Bronchial epithelial cell (primary cell): ENCODE measurements around the gene MYOC. TPM values are rescaled to one million over a fixed set of nuclear protein-coding genes. Genes with fewer than 3 reads are reported as not detected.

Experiments used
- DNase-seq: peaks from one replicate; pipeline ENCODE4 v3.0.0-alpha.2; 2010; ENCODE audit warnings: low read depth
- FAIRE-seq: peaks from 2 replicates; lab custom pipeline; 2011; peaks lifted over from hg19 to GRCh38; lab: Jason Lieb, UNC
- H3K27me3 ChIP-seq: 2 replicates; pipeline ENCODE4 v1.5.1; 2011; ENCODE audit warnings: low read length; ENCODE audit not compliant: control insufficient read depth, insufficient read depth
- H3K36me3 ChIP-seq: 2 replicates; pipeline ENCODE4 v1.5.1; 2011; ENCODE audit warnings: low read length; ENCODE audit not compliant: control insufficient read depth, insufficient read depth
- H3K4me3 ChIP-seq: 2 replicates; pipeline ENCODE4 v1.5.1; 2011; ENCODE audit warnings: mild to moderate bottlenecking, low read depth, low read length, control low read depth
- CTCF ChIP-seq: IDR thresholded peaks from 2 replicates; pipeline ENCODE4 v1.5.1; 2011; ENCODE audit warnings: mild to moderate bottlenecking, moderate library complexity, low read length, control low read depth, inconsistent platforms; ENCODE audit not compliant: insufficient read depth, severe bottlenecking
- total RNA-seq: library from RNA; depleted of rRNA; stranded (reverse); fragments of >200 nt; gene quantifications from 2 replicates; pipeline ENCODE4 v1.2.1, GENCODE V29; 2014

The MYOC gene
- total RNA-seq, 1 donor from 2014 or later: not detected

DNA sequence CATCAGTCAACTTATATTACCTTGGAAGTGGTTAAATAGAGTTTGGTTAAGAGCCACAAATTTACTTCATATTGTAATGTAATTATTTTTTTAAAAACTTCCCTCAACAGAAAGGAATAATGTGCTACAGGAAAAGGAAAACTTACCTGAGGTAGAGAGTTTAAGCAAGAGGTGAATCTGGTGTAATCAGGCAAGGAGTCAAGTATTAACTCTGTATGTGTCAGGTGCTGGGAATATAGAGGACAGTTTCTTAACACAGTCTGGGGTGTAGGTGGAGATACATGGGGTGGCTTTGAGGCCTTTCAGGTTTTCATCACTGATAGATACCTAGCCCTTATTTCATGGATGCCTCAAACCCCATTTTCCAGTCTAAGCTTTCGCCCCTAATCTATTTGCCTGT lies 56.4 kb downstream of the MYOC start:
- DNase-seq (no peak), FAIRE-seq (no peak)
- TF ChIP-seq CTCF: no peak
- Histone ChIP-seq H3K4me3 (no peak overlapping the region), H3K36me3 (peaks cover 6% of the 10 kb centered on the region), H3K27me3 (no peaks in the 10 kb centered on the region)

- FAIRE-seq: no peak
- no peak for DNase-seq
- TF ChIP-seq CTCF: no peak
- Histone ChIP-seq H3K36me3 (peaks cover 8% of the 10 kb centered on the region), H3K27me3 (no peaks in the 10 kb centered on the region), H3K4me3 (no peak overlapping the region)
Observed at GRCh38 chr1:171595324-171595723, 57.2 kb downstream of the MYOC start.

DNA sequence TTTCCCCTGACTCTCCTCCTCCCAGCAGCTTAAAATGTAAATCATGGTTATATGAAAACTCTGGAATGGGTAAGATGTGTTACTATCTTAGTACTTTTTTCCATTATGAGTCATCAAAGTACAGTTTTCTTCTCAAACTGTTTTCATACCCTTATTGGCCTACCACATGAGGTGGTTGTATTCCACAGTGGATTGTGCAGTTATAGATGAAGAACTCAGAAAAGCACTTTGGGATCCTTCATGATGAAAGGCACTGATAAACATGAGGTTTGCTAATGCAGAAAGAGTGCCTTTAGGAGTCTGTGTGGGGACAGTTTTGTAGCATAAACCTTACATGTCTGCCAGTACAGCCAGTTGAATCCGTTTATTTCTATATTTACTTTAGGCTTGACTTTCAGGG lies 62.5 kb downstream of the MYOC start:
- H3K27me3 ChIP-seq: no peaks in the 10 kb centered on the region

DNA sequence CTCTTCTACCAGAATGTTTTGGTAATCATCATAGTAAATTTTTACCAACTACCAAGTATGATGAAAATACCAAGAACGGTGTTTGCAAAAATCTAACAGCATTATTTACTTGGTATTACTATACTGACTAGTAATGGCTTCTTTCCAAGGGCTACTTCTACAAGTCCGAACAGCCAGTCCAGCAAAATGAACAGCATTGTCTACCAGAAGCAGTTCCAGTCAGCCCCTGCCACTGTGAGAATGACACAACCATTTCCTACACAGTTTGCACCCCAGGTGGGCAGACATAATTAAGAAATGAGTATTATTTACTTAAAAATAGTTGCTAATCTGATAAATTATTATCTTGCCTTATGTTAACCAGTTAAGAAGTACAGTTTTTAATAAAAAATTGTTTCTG lies 64.3 kb downstream of the MYOC start:
- H3K4me3 ChIP-seq: no peak overlapping the region
- H3K36me3 ChIP-seq: peaks cover 23% of the 10 kb centered on the region
- FAIRE-seq: no peak
- no peaks in the 10 kb centered on the region for H3K27me3 ChIP-seq
- DNase-seq: no peak
- no peak for TF ChIP-seq CTCF

More for the DNA sequence above, 62.5 kb downstream of the MYOC start:
- DNase-seq (no peak), FAIRE-seq (no peak)
- Histone ChIP-seq H3K36me3 (peaks cover 21% of the 10 kb centered on the region), H3K4me3 (no peak overlapping the region)
- TF ChIP-seq CTCF: no peak

DNA sequence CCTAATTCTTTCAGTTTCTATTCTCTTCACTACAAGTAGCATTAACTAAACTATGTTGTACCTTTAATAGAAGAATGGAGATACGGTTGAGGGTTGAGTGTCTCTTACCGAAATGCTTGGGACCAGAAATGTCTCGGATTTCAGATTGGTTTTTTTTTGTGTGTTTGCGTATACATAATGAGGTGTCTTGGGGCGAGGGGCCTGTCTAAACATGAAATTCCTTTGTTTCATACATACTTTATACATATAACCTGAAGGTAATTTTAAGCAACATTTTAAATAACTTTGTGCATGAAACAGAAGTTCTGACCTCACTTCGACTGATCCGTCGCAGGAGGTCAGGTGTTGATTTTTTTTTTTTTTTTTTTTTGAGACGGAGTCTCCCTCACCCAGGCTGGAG lies 66.8 kb downstream of the MYOC start:
- H3K27me3 ChIP-seq: no peaks in the 10 kb centered on the region
- peak; percentile 89 for DNase-seq
- no peak for TF ChIP-seq CTCF
- H3K36me3 ChIP-seq: peaks cover 16% of the 10 kb centered on the region
- no peak overlapping the region for H3K4me3 ChIP-seq
- FAIRE-seq: no peak

Other genes with a start within 250 kb of the MYOC start
- gene PRRC2C, start 167.2 kb downstream of the MYOC start, total RNA-seq: 38.2 and 54.9 TPM in 2 replicates
- not detected in 2 replicates for gene MYOCOS, start 30.4 kb downstream of the MYOC start, total RNA-seq
- 5.0 and 5.8 TPM in 2 replicates for gene VAMP4, start 89.4 kb upstream of the MYOC start, total RNA-seq
- 28.3 and 30.8 TPM in 2 replicates for gene METTL13, start 129.0 kb upstream of the MYOC start, total RNA-seq
- 0.64 and 1.3 TPM in 2 replicates for gene DNM3, start 188.8 kb upstream of the MYOC start, total RNA-seq